H9 (cell line): ENCODE data around the gene BSPH1. TPM values are rescaled to one million over a fixed set of nuclear protein-coding genes. Genes with fewer than 3 reads are reported as not detected.

Source experiments
- DNase-seq: peaks from one replicate; pipeline ENCODE4 v3.0.0-alpha.2; 2017
- H2AFZ ChIP-seq: one replicate; pipeline ENCODE4 v1.6.1; 2013; ENCODE audit warnings: mild to moderate bottlenecking, low read length, control low read depth, moderate library complexity
- H2AK5ac ChIP-seq: 2 replicates; pipeline ENCODE4 v1.6.1; 2013; ENCODE audit warnings: low read length, control low read depth, mixed read lengths; ENCODE audit not compliant: insufficient read length
- H2BK120ac ChIP-seq: one replicate; pipeline ENCODE4 v1.6.1; 2013; ENCODE audit warnings: low read depth, mild to moderate bottlenecking, low read length, control low read depth, inconsistent platforms; ENCODE audit not compliant: poor library complexity, severe bottlenecking
- H2BK12ac ChIP-seq: 2 replicates; pipeline ENCODE4 v1.6.1; 2013; ENCODE audit warnings: low read length, control low read depth, mixed read lengths, low read depth; ENCODE audit not compliant: insufficient read length
- H2BK15ac ChIP-seq: 2 replicates; pipeline ENCODE4 v1.6.1; 2013; ENCODE audit warnings: low read depth, low read length, control low read depth
- H2BK20ac ChIP-seq: one replicate; pipeline ENCODE4 v1.6.1; 2013; ENCODE audit warnings: low read depth, mild to moderate bottlenecking, low read length, control low read depth, inconsistent platforms; ENCODE audit not compliant: poor library complexity, severe bottlenecking
- H2BK5ac ChIP-seq: 2 replicates; pipeline ENCODE4 v1.6.1; 2013; ENCODE audit warnings: low read length, control low read depth, mixed read lengths; ENCODE audit not compliant: insufficient read length
- H3K14ac ChIP-seq: 2 replicates; pipeline ENCODE4 v1.6.1; 2013; ENCODE audit warnings: low read length, control low read depth; ENCODE audit not compliant: insufficient read depth
- H3K18ac ChIP-seq: 2 replicates; pipeline ENCODE4 v1.6.1; 2013; ENCODE audit warnings: low read depth, mild to moderate bottlenecking, mixed read lengths, low read length, control low read depth; ENCODE audit not compliant: insufficient read length
- H3K23ac ChIP-seq: 2 replicates; pipeline ENCODE4 v1.6.1; 2013; ENCODE audit warnings: low read length, control low read depth, mixed read lengths, low read depth; ENCODE audit not compliant: insufficient read length
- H3K23me2 ChIP-seq: 2 replicates; pipeline ENCODE4 v1.6.1; 2013; ENCODE audit warnings: low read depth, mild to moderate bottlenecking, mixed read lengths, low read length, control low read depth; ENCODE audit not compliant: insufficient read length, poor library complexity, severe bottlenecking
- H3K27ac ChIP-seq: 2 replicates; pipeline ENCODE4 v1.5.1; 2013; ENCODE audit warnings: low read length, control low read depth, mixed read lengths, low read depth; ENCODE audit not compliant: insufficient read length
- H3K27me3 ChIP-seq: 2 replicates; pipeline ENCODE4 v1.6.1; 2013; ENCODE audit warnings: low read length, control low read depth, inconsistent platforms; ENCODE audit not compliant: insufficient read depth
- H3K4ac ChIP-seq: 2 replicates; pipeline ENCODE4 v1.6.1; 2013; ENCODE audit warnings: low read depth, mild to moderate bottlenecking, control low read depth, inconsistent platforms, low read length, moderate library complexity
- H3K4me1 ChIP-seq: 2 replicates; pipeline ENCODE4 v1.6.1; 2013; ENCODE audit warnings: low read length, control low read depth, inconsistent platforms; ENCODE audit not compliant: insufficient read depth
- H3K4me2 ChIP-seq: 2 replicates; pipeline ENCODE4 v1.6.1; 2013; ENCODE audit warnings: low read length, control low read depth, mixed read lengths; ENCODE audit not compliant: insufficient read length, insufficient read depth
- H3K56ac ChIP-seq: 2 replicates; pipeline ENCODE4 v1.6.1; 2013; ENCODE audit warnings: low read depth, mild to moderate bottlenecking, mixed read lengths, low read length, control low read depth; ENCODE audit not compliant: insufficient read length
- H3K79me1 ChIP-seq: 2 replicates; pipeline ENCODE4 v1.6.1; 2013; ENCODE audit warnings: low read depth, mild to moderate bottlenecking, moderate library complexity, low read length, control low read depth, inconsistent platforms; ENCODE audit not compliant: insufficient read depth, poor library complexity, severe bottlenecking
- H3K79me2 ChIP-seq: 2 replicates; pipeline ENCODE4 v1.6.1; 2013; ENCODE audit warnings: low read length, control low read depth, inconsistent platforms; ENCODE audit not compliant: insufficient read depth
- H3K9ac ChIP-seq: 2 replicates; pipeline ENCODE4 v1.6.1; 2013; ENCODE audit warnings: low read length, control low read depth, mixed read lengths; ENCODE audit not compliant: insufficient read length; ENCODE audit errors: extremely low read depth
- H3K9me3 ChIP-seq: one replicate; pipeline ENCODE4 v1.6.1; 2013; ENCODE audit warnings: low read depth, low read length, inconsistent platforms; ENCODE audit not compliant: control insufficient read depth
- H3T11ph ChIP-seq: one replicate; pipeline ENCODE4 v1.6.1; 2013; ENCODE audit warnings: mild to moderate bottlenecking, low read length, control low read depth, inconsistent platforms
- H4K20me1 ChIP-seq: one replicate; pipeline ENCODE4 v1.6.1; 2013; ENCODE audit not compliant: control insufficient read depth, insufficient read length, insufficient read depth
- H4K5ac ChIP-seq: 2 replicates; pipeline ENCODE4 v1.6.1; 2013; ENCODE audit warnings: low read depth, mild to moderate bottlenecking, mixed read lengths, low read length, control low read depth; ENCODE audit not compliant: insufficient read length
- H4K8ac ChIP-seq: replicated peaks from 2 replicates; pipeline ENCODE4 v1.6.1; 2013; ENCODE audit warnings: low read length, control low read depth, mixed read lengths, low read depth; ENCODE audit not compliant: insufficient read length
- H4K91ac ChIP-seq: 2 replicates; pipeline ENCODE4 v1.6.1; 2013; ENCODE audit warnings: low read depth, mild to moderate bottlenecking, moderate library complexity, mixed read lengths, low read length, control low read depth; ENCODE audit not compliant: insufficient read length
- H3K27ac Mint-ChIP-seq, 3 experiments: 2 replicates in 2 of 3; 3 replicates in 1 of 3; pipeline ENCODE4 v1.8.0; 2020 to 2021; ENCODE audit warnings: mixed read lengths in 3 of 3, mild to moderate bottlenecking in 1 of 3, moderate library complexity in 1 of 3
- H3K27me3 Mint-ChIP-seq: 2 replicates; pipeline ENCODE4 v1.8.0; 2021; ENCODE audit warnings: low read depth, mild to moderate bottlenecking, moderate library complexity, mixed read lengths
- H3K36me3 Mint-ChIP-seq, 3 experiments: 2 replicates in 2 of 3; 3 replicates in 1 of 3; pipeline ENCODE4 v1.8.0; 2020 to 2021; ENCODE audit warnings: low read depth in 3 of 3, mixed read lengths in 3 of 3; ENCODE audit not compliant: insufficient read depth in 1 of 3
- H3K4me1 Mint-ChIP-seq, 2 experiments: 2 replicates each; pipeline ENCODE4 v1.8.0; 2020; ENCODE audit warnings: mixed read lengths in 2 of 2
- H3K4me3 Mint-ChIP-seq, 2 experiments: 2 replicates in 1 of 2; 3 replicates in 1 of 2; pipeline ENCODE4 v1.8.0; 2020 to 2021; ENCODE audit warnings: mild to moderate bottlenecking in 2 of 2, mixed read lengths in 2 of 2, moderate library complexity in 1 of 2
- H3K9me3 Mint-ChIP-seq, 2 experiments: 2 replicates in 1 of 2; 3 replicates in 1 of 2; pipeline ENCODE4 v1.8.0; 2020; ENCODE audit warnings: mild to moderate bottlenecking in 2 of 2, mixed read lengths in 2 of 2, moderate library complexity in 1 of 2
- CTCF ChIP-seq: fragments of 200-600 bp; sonication (generic); conservative IDR thresholded peaks from 3 replicates; pipeline ENCODE4 v1.8.0; 2021; ENCODE audit warnings: antibody characterized with exemption, mild to moderate bottlenecking
- WGBS: extraction: QIAGEN DNeasy Blood & Tissue Kit; methylation state at CpG from one replicate; pipeline ENCODE4 v1.1.7; 2013; ENCODE audit warnings: missing lambda C conversion rate, low lambda C conversion rate, mixed read lengths; ENCODE audit not compliant: insufficient read length; ENCODE audit errors: extremely low coverage; 5-methylcytosine and 5-hydroxymethylcytosine counted together
- total RNA-seq: library from RNA; stranded (reverse); gene quantifications from 2 replicates; pipeline ENCODE4 v1.2.1, GENCODE V29; 2021

BSPH1 gene
- total RNA-seq, 1 experiment from 2014 or later: not detected

GRCh38 chr19:47996230-47996727, 4.3 kb upstream of the BSPH1 start:
- Histone ChIP-seq H2BK120ac (no peak overlapping the region), H4K91ac (no peak overlapping the region), H3K79me1 (no peaks in the 10 kb centered on the region), H3K56ac (no peak overlapping the region), H3T11ph (no peak overlapping the region), H3K4ac (no peak overlapping the region), H2AK5ac (no peak overlapping the region), H3K4me1 (no peaks in the 10 kb centered on the region), H3K27me3 (no peaks in the 10 kb centered on the region), H3K18ac (no peak overlapping the region), H3K14ac (no peak overlapping the region), H2BK12ac (no peak overlapping the region), H4K8ac (no peak overlapping the region), H2AFZ (no peak overlapping the region), H3K9ac (no peak overlapping the region), H3K9me3 (no peaks in the 10 kb centered on the region), H3K79me2 (no peaks in the 10 kb centered on the region), H3K23me2 (no peaks in the 10 kb centered on the region), H2BK5ac (no peak overlapping the region), H2BK20ac (no peak overlapping the region), H4K20me1 (no peaks in the 10 kb centered on the region), H2BK15ac (no peak overlapping the region), H3K4me2 (no peak overlapping the region), H4K5ac (no peak overlapping the region), H3K27ac (no peak overlapping the region), H3K23ac (no peak overlapping the region)
- Mint-ChIP-seq H3K27ac (no peak overlapping the region), H3K36me3 (no peaks in the 10 kb centered on the region; a peak in 1 of 7 replicates), H3K27me3 (peaks cover 6% of the 10 kb centered on the region; the same call in 1 of the 2 replicates), H3K4me3 (no peak overlapping the region), H3K9me3 (peaks cover 5 to 10% of the 10 kb centered on the region in 2 experiments; a peak in 4 of 5 replicates), H3K4me1 (no peaks in the 10 kb centered on the region)
- no peak for DNase-seq
- no peak for TF ChIP-seq CTCF
- WGBS: no CpG with 5 or more reads among the region's 1 CpG
